ENCODE data around the gene CCT6B.

- TF ChIP-seq POLR2AphosphoS5 (IDR thresholded peaks at IDR 0.05; ENCODE audit: low read depth, low read length) (no peak), TAF1 (IDR thresholded peaks at IDR 0.05; ENCODE audit: borderline replicate concordance, low read depth, low read length) (no peak), POLR2A (IDR thresholded peaks at IDR 0.05; ENCODE audit: low read depth, low read length) (no peak)
Measured at GRCh38 chr17:34885076-34885475, 76.2 kb downstream of the CCT6B start.
